WTC11 (cell line): ENCODE results near the gene ZNF648. TPM values are rescaled to one million over a fixed set of nuclear protein-coding genes. Genes with fewer than 3 reads are reported as not detected.
"Not testable (repeated sequence)": the region's sequence is repeated elsewhere in the genome, so short reads cannot be mapped to it uniquely, and the experiment has no call there.

ENCODE experiments used
- ATAC-seq: fragments of 200-7000 bp; cut with Tn5 transposase; 2 replicates; pipeline ENCODE4 v1.10.0; 2021; ENCODE audit warnings: mild to moderate bottlenecking, moderate library complexity
- CTCF ChIA-PET: fragments of 300-600 bp; sonication (Branson Sonifier 250); formaldehyde crosslinking; loops from one replicate; lab custom pipeline; 2021; ENCODE audit warnings: antibody characterized with exemption; lab: Charles Lee
- POLR2A ChIA-PET: fragments of 350-600 bp; sonication (Branson Sonifier 250); formaldehyde crosslinking; loops from one replicate; lab custom pipeline; 2021; ENCODE audit warnings: antibody characterized with exemption; lab: Charles Lee
- DNase-seq: peaks from one replicate; pipeline ENCODE4 v3.0.0; 2021; ENCODE audit warnings: low spot score
- H3K27ac Mint-ChIP-seq: 2 replicates; pipeline ENCODE4 v1.8.0; 2021; ENCODE audit warnings: mixed read lengths
- H3K27me3 Mint-ChIP-seq: 2 replicates; pipeline ENCODE4 v1.8.0; 2021; ENCODE audit warnings: low read depth, mild to moderate bottlenecking, moderate library complexity, mixed read lengths
- H3K36me3 Mint-ChIP-seq: 2 replicates; pipeline ENCODE4 v1.8.0; 2021; ENCODE audit warnings: mixed read lengths
- H3K4me1 Mint-ChIP-seq: 2 replicates; pipeline ENCODE4 v1.8.0; 2022; ENCODE audit warnings: mixed read lengths
- H3K4me3 Mint-ChIP-seq: 2 replicates; pipeline ENCODE4 v1.8.0; 2021; ENCODE audit warnings: mild to moderate bottlenecking, moderate library complexity, mixed read lengths
- H3K9me3 Mint-ChIP-seq: 2 replicates; pipeline ENCODE4 v1.8.0; 2021; ENCODE audit warnings: mixed read lengths
- SMAD4 ChIP-seq: sonication (generic); formaldehyde crosslinking; IDR thresholded peaks from 2 replicates; pipeline ENCODE4 v1.8.0; 2022; ENCODE audit warnings: mild to moderate bottlenecking, missing genetic modification reagents
- ZBTB21 ChIP-seq: sonication (generic); formaldehyde crosslinking; IDR thresholded peaks from 2 replicates; pipeline ENCODE4 v1.8.1; 2023; ENCODE audit warnings: mild to moderate bottlenecking, missing genetic modification reagents, borderline replicate concordance
- ZNF138 ChIP-seq: sonication (generic); formaldehyde crosslinking; conservative IDR thresholded peaks from 2 replicates; pipeline ENCODE4 v1.8.1; 2022; ENCODE audit warnings: mild to moderate bottlenecking, moderate library complexity, missing genetic modification reagents
- ZNF671 ChIP-seq: fragments of 250-450 bp; sonication (Bioruptor Pico); IDR thresholded peaks from 2 replicates; pipeline ENCODE4 v1.8.0; 2021; ENCODE audit warnings: mild to moderate bottlenecking
- total RNA-seq: library from RNA; stranded (reverse); gene quantifications from 3 replicates; pipeline ENCODE4 v1.2.3, GENCODE V29; 2021
- TF ChIP-seq, protein P1 (sequence below): fragments of 250-450 bp; sonication (Bioruptor Pico); IDR thresholded peaks from 2 replicates; pipeline ENCODE4 v1.9.0; 2021; ENCODE audit warnings: mild to moderate bottlenecking, borderline replicate concordance
- TF ChIP-seq, protein P2 (sequence below): fragments of 250-450 bp; sonication (Bioruptor Pico); IDR thresholded peaks from 2 replicates; pipeline ENCODE4 v1.9.0; 2021; ENCODE audit warnings: mild to moderate bottlenecking
- TF ChIP-seq, protein P3 (sequence below): sonication (generic); formaldehyde crosslinking; IDR thresholded peaks from 2 replicates; pipeline ENCODE4 v1.8.0; 2023; ENCODE audit warnings: mild to moderate bottlenecking, missing genetic modification reagents
- TF ChIP-seq, protein P4 (sequence below): sonication (generic); formaldehyde crosslinking; IDR thresholded peaks from 2 replicates; pipeline ENCODE4 v1.8.1; 2023; ENCODE audit warnings: mild to moderate bottlenecking, missing genetic modification reagents
- TF ChIP-seq, protein P5 (sequence below): sonication (generic); formaldehyde crosslinking; conservative IDR thresholded peaks from 2 replicates; pipeline ENCODE4 v1.8.1; 2022; ENCODE audit warnings: mild to moderate bottlenecking, missing genetic modification reagents
- TF ChIP-seq, protein P6 (sequence below): sonication (generic); formaldehyde crosslinking; IDR thresholded peaks from 2 replicates; pipeline ENCODE4 v1.8.1; 2023; ENCODE audit warnings: mild to moderate bottlenecking, missing genetic modification reagents, borderline replicate concordance

Gene ZNF648
- total RNA-seq, 1 experiment from 2014 or later, result 0.17 TPM

DNA sequence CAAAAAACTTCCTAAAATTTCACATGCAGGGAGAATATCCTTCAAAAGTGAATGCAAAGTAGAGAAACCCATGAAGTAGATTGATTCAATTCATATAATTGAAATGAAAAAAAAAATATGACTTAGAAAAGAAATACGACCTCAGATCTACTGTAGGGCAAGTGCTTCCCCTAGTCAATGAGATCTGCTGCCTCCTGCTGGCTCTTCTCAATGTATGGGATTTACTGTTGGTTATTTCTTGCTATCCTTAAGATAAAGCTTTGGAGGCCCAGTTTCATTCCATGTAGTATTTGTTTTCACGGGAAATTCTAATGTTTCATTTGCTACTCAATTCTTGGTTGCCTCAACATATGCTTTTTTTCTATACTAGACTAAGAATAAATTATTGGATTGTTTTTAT, 46.2 kb downstream of the ZNF648 start (continued):
- TF ChIP-seq, protein P1, sequence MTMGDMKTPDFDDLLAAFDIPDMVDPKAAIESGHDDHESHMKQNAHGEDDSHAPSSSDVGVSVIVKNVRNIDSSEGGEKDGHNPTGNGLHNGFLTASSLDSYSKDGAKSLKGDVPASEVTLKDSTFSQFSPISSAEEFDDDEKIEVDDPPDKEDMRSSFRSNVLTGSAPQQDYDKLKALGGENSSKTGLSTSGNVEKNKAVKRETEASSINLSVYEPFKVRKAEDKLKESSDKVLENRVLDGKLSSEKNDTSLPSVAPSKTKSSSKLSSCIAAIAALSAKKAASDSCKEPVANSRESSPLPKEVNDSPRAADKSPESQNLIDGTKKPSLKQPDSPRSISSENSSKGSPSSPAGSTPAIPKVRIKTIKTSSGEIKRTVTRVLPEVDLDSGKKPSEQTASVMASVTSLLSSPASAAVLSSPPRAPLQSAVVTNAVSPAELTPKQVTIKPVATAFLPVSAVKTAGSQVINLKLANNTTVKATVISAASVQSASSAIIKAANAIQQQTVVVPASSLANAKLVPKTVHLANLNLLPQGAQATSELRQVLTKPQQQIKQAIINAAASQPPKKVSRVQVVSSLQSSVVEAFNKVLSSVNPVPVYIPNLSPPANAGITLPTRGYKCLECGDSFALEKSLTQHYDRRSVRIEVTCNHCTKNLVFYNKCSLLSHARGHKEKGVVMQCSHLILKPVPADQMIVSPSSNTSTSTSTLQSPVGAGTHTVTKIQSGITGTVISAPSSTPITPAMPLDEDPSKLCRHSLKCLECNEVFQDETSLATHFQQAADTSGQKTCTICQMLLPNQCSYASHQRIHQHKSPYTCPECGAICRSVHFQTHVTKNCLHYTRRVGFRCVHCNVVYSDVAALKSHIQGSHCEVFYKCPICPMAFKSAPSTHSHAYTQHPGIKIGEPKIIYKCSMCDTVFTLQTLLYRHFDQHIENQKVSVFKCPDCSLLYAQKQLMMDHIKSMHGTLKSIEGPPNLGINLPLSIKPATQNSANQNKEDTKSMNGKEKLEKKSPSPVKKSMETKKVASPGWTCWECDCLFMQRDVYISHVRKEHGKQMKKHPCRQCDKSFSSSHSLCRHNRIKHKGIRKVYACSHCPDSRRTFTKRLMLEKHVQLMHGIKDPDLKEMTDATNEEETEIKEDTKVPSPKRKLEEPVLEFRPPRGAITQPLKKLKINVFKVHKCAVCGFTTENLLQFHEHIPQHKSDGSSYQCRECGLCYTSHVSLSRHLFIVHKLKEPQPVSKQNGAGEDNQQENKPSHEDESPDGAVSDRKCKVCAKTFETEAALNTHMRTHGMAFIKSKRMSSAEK (CRISPR knock-in tag), result no peak
- no peak for TF ChIP-seq ZNF138 (CRISPR knock-in tag)
- TF ChIP-seq, protein P2, sequence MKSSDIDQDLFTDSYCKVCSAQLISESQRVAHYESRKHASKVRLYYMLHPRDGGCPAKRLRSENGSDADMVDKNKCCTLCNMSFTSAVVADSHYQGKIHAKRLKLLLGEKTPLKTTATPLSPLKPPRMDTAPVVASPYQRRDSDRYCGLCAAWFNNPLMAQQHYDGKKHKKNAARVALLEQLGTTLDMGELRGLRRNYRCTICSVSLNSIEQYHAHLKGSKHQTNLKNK (CRISPR knock-in tag), result no peak

DNA sequence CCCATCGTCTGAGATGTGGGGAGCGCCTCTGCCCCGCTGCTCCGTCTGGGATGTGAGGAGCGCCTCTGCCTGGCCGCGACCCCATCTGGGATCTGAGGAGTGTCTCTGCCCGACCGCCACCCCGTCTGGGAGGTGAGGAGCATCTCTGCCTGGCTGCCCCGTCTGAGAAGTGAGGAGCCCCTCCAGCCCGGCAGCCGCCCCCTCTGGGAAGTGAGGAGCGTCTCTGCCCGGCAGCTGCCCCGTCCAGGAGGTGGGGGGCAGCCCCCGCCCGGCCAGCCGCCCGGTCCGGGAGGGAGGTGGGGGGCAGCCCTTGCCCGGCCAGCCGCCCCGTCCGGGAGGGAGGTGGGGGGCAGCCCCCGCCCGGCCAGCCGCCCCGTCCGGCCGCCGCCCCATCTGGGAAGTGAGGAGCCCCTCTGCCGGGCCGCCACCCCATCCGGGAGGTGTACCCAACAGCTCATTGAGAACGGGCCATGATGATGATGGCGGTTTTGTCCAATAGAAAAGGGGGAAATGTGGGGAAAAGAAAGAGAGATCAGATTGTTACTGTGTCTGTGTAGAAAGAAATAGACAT, 50.6 kb downstream of the ZNF648 start:
- H3K27ac Mint-ChIP-seq, H3K27me3 Mint-ChIP-seq, H3K4me3 Mint-ChIP-seq, CTCF ChIA-PET, DNase-seq, H3K4me1 Mint-ChIP-seq, POLR2A ChIA-PET, ATAC-seq: not testable (repeated sequence)
- Mint-ChIP-seq H3K36me3 (peaks cover 37% of the 10 kb centered on the region), H3K9me3 (peaks cover 70% of the 10 kb centered on the region)

DNA sequence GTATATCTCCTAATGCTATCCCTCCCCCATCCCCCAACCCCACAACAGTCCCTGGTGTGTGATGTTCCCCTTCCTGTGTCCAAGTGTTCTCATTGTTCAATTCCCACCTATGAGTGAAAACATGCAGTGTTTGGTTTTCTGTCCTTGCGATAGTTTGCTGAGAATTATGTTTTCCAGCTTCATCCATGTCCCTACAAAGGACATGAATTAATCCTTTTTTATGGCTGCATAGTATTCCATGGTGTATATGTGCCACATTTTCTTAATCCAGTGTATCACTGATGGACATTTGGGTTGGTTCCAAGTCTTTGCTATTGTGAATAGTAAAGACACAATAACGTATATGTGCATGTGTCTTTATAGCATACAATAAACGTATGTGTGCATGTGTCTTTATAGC, 56.1 kb downstream of the ZNF648 start:
- peaks cover 24% of the 10 kb centered on the region for H3K4me1 Mint-ChIP-seq
- peaks cover 48% of the 10 kb centered on the region for H3K9me3 Mint-ChIP-seq
- peaks cover 33% of the 10 kb centered on the region for H3K36me3 Mint-ChIP-seq
- POLR2A ChIA-PET, H3K4me3 Mint-ChIP-seq, H3K27me3 Mint-ChIP-seq, ATAC-seq, H3K27ac Mint-ChIP-seq, DNase-seq: not testable (repeated sequence)
- CTCF ChIA-PET, result interaction anchor here (1.2 to 2.9 kb wide), 4 partner anchors 10 to 76 kb away, joined by 4 to 13 read pairs (median 5); no protein-coding TSS in a partner anchor

DNA sequence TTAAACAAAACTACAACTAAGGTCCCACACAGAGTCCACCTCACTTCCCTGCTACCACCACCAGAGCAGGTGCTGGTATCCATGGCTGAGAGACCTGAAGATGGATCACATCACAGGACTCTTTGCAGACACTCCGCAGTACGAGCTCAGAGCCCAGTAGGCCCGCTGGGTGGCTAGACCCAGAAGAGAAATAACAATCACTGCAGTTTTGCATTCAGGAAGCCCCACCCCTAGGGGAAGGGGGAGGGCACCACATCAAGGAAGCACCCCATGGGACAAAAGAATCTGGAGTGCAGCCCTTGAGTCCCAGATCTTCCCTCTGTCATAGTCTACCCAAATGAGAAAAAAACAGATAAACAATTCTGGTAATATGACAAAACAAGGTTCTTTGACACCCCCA, 56.9 kb downstream of the ZNF648 start:
- POLR2A ChIA-PET, result interaction anchor here (1.0 kb wide), 1 partner anchor 25 kb away, joined by 4 read pairs; no protein-coding TSS in a partner anchor
- H3K27me3 Mint-ChIP-seq, result no peaks in the 10 kb centered on the region; the same call in 1 of the 2 replicates
- DNase-seq (no peak), ATAC-seq (peak; percentile 24; the same call in 1 of the 2 replicates)
- H3K27ac Mint-ChIP-seq, result no peak overlapping the region
- CTCF ChIA-PET, result interaction anchor here (0.6 to 2.9 kb wide), 20 partner anchors 9 to 981 kb away, joined by 3 to 15 read pairs (median 4); no protein-coding TSS in a partner anchor
- H3K9me3 Mint-ChIP-seq, result peaks cover 41% of the 10 kb centered on the region
- H3K36me3 Mint-ChIP-seq, result peaks cover 25% of the 10 kb centered on the region
- no peak overlapping the region for H3K4me3 Mint-ChIP-seq
- H3K4me1 Mint-ChIP-seq, result peaks cover 24% of the 10 kb centered on the region
- TF ChIP-seq ZNF671 (CRISPR knock-in tag), result no peak
- TF ChIP-seq, protein P3, sequence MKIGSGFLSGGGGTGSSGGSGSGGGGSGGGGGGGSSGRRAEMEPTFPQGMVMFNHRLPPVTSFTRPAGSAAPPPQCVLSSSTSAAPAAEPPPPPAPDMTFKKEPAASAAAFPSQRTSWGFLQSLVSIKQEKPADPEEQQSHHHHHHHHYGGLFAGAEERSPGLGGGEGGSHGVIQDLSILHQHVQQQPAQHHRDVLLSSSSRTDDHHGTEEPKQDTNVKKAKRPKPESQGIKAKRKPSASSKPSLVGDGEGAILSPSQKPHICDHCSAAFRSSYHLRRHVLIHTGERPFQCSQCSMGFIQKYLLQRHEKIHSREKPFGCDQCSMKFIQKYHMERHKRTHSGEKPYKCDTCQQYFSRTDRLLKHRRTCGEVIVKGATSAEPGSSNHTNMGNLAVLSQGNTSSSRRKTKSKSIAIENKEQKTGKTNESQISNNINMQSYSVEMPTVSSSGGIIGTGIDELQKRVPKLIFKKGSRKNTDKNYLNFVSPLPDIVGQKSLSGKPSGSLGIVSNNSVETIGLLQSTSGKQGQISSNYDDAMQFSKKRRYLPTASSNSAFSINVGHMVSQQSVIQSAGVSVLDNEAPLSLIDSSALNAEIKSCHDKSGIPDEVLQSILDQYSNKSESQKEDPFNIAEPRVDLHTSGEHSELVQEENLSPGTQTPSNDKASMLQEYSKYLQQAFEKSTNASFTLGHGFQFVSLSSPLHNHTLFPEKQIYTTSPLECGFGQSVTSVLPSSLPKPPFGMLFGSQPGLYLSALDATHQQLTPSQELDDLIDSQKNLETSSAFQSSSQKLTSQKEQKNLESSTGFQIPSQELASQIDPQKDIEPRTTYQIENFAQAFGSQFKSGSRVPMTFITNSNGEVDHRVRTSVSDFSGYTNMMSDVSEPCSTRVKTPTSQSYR (CRISPR knock-in tag), result no peak
- TF ChIP-seq, protein P4, sequence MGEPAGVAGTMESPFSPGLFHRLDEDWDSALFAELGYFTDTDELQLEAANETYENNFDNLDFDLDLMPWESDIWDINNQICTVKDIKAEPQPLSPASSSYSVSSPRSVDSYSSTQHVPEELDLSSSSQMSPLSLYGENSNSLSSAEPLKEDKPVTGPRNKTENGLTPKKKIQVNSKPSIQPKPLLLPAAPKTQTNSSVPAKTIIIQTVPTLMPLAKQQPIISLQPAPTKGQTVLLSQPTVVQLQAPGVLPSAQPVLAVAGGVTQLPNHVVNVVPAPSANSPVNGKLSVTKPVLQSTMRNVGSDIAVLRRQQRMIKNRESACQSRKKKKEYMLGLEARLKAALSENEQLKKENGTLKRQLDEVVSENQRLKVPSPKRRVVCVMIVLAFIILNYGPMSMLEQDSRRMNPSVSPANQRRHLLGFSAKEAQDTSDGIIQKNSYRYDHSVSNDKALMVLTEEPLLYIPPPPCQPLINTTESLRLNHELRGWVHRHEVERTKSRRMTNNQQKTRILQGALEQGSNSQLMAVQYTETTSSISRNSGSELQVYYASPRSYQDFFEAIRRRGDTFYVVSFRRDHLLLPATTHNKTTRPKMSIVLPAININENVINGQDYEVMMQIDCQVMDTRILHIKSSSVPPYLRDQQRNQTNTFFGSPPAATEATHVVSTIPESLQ (CRISPR knock-in tag), result no peak
- TF ChIP-seq ZBTB21 (CRISPR knock-in tag), result no peak
- no peak for TF ChIP-seq ZNF138 (CRISPR knock-in tag)
- no peak for TF ChIP-seq SMAD4 (CRISPR knock-in tag)
- TF ChIP-seq, protein P5, sequence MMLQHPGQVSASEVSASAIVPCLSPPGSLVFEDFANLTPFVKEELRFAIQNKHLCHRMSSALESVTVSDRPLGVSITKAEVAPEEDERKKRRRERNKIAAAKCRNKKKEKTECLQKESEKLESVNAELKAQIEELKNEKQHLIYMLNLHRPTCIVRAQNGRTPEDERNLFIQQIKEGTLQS (CRISPR knock-in tag), result no peak
- TF ChIP-seq, protein P6, sequence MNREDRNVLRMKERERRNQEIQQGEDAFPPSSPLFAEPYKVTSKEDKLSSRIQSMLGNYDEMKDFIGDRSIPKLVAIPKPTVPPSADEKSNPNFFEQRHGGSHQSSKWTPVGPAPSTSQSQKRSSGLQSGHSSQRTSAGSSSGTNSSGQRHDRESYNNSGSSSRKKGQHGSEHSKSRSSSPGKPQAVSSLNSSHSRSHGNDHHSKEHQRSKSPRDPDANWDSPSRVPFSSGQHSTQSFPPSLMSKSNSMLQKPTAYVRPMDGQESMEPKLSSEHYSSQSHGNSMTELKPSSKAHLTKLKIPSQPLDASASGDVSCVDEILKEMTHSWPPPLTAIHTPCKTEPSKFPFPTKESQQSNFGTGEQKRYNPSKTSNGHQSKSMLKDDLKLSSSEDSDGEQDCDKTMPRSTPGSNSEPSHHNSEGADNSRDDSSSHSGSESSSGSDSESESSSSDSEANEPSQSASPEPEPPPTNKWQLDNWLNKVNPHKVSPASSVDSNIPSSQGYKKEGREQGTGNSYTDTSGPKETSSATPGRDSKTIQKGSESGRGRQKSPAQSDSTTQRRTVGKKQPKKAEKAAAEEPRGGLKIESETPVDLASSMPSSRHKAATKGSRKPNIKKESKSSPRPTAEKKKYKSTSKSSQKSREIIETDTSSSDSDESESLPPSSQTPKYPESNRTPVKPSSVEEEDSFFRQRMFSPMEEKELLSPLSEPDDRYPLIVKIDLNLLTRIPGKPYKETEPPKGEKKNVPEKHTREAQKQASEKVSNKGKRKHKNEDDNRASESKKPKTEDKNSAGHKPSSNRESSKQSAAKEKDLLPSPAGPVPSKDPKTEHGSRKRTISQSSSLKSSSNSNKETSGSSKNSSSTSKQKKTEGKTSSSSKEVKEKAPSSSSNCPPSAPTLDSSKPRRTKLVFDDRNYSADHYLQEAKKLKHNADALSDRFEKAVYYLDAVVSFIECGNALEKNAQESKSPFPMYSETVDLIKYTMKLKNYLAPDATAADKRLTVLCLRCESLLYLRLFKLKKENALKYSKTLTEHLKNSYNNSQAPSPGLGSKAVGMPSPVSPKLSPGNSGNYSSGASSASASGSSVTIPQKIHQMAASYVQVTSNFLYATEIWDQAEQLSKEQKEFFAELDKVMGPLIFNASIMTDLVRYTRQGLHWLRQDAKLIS (CRISPR knock-in tag), result no peak
